ENCODE results near the gene CFAP126. TPM values are rescaled to one million over a fixed set of nuclear protein-coding genes. Genes with fewer than 3 reads are reported as not detected.

CFAP126 gene
- total RNA-seq, 1 experiment from 2014 or later: not detected

DNA sequence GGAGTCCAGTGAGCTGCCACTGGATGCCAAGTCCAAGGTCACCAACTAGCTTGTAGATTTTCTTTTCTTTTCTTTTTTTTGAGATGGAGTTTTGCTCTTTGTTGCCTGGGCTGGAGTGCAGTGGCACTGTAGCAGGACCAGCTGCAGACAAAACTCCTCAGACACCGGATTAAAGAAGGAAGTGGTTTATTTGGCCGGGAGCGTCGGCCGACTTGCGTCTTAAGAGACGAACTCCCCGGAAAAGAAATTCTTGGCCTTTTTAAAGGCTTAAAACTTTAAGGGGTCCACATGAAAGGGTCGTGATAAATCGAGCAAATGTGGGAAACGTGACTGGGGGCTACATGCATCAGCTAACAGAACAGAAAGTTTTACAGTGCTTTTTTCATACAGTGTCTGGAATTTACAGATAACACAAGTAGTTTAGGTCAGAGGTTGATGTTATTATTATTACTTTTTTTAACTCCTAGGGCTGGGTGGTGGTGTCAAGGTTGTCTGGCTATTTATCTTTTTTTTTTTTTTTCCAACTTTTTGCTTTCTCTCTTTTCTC lies 36.4 kb upstream of the CFAP126 start:
- Histone ChIP-seq H3K4me1 (ENCODE audit: insufficient read depth, low read length) (peaks cover 4% of the 10 kb centered on the region; the same call in 1 of the 2 replicates), H2AFZ (ENCODE audit: low read length) (no peak overlapping the region), H3K4ac (ENCODE audit: low read depth, low read length) (no peak overlapping the region), H3K79me1 (ENCODE audit: insufficient read depth, low read depth, low read length, poor library complexity, severe bottlenecking) (no peaks in the 10 kb centered on the region), H3K9me3 (ENCODE audit: control insufficient read depth, low read depth, low read length) (no peaks in the 10 kb centered on the region), H3K27me3 (ENCODE audit: insufficient read depth, low read length) (no peaks in the 10 kb centered on the region), H4K91ac (ENCODE audit: insufficient read length, low read depth, low read length) (no peak overlapping the region), H2BK5ac (ENCODE audit: insufficient read length, low read length) (no peak overlapping the region), H3K14ac (ENCODE audit: insufficient read depth, low read length) (no peak overlapping the region), H2BK20ac (ENCODE audit: low read depth, low read length, poor library complexity, severe bottlenecking) (no peak overlapping the region), H2BK12ac (ENCODE audit: insufficient read length, low read depth, low read length) (no peak overlapping the region), H3K4me2 (ENCODE audit: insufficient read depth, insufficient read length, low read length) (no peak overlapping the region), H3K23ac (ENCODE audit: insufficient read length, low read depth, low read length) (no peak overlapping the region), H3K9ac (ENCODE audit: extremely low read depth, insufficient read length, low read length) (no peak overlapping the region), H3K23me2 (ENCODE audit: insufficient read length, low read depth, low read length, poor library complexity, severe bottlenecking) (peaks cover 5% of the 10 kb centered on the region), H4K8ac (replicated peaks; ENCODE audit: insufficient read length, low read depth, low read length) (no peak overlapping the region), H3K79me2 (ENCODE audit: insufficient read depth, low read length) (no peaks in the 10 kb centered on the region), H2BK120ac (ENCODE audit: low read depth, low read length, poor library complexity, severe bottlenecking) (no peak overlapping the region), H4K5ac (ENCODE audit: insufficient read length, low read depth, low read length) (no peak overlapping the region), H3K56ac (ENCODE audit: insufficient read length, low read depth, low read length) (no peak overlapping the region), H3K18ac (ENCODE audit: insufficient read length, low read depth, low read length) (no peak overlapping the region), H2BK15ac (ENCODE audit: low read depth, low read length) (no peak overlapping the region), H3T11ph (ENCODE audit: low read length) (no peak overlapping the region), H3K27ac (ENCODE audit: insufficient read length, low read depth, low read length) (no peak overlapping the region), H2AK5ac (ENCODE audit: insufficient read length, low read length) (no peak overlapping the region), H4K20me1 (ENCODE audit: control insufficient read depth, insufficient read depth, insufficient read length) (no peaks in the 10 kb centered on the region)
- H3K9me3 Mint-ChIP-seq: peaks cover 3 to 4% of the 10 kb centered on the region in 2 experiments; a peak in 2 of 5 replicates
- DNase-seq: no peak
- TF ChIP-seq, protein P1, sequence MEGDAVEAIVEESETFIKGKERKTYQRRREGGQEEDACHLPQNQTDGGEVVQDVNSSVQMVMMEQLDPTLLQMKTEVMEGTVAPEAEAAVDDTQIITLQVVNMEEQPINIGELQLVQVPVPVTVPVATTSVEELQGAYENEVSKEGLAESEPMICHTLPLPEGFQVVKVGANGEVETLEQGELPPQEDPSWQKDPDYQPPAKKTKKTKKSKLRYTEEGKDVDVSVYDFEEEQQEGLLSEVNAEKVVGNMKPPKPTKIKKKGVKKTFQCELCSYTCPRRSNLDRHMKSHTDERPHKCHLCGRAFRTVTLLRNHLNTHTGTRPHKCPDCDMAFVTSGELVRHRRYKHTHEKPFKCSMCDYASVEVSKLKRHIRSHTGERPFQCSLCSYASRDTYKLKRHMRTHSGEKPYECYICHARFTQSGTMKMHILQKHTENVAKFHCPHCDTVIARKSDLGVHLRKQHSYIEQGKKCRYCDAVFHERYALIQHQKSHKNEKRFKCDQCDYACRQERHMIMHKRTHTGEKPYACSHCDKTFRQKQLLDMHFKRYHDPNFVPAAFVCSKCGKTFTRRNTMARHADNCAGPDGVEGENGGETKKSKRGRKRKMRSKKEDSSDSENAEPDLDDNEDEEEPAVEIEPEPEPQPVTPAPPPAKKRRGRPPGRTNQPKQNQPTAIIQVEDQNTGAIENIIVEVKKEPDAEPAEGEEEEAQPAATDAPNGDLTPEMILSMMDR (conservative IDR thresholded peaks at IDR 0.05): no peak
- no peak overlapping the region for H3K27ac Mint-ChIP-seq
- H3K36me3 Mint-ChIP-seq (ENCODE audit: insufficient read depth in 1 of 3, low read depth in 3 of 3): no peaks in the 10 kb centered on the region; a peak in 1 of 7 replicates
- H3K4me1 Mint-ChIP-seq: peaks cover 18 to 20% of the 10 kb centered on the region in 2 experiments
- H3K27me3 Mint-ChIP-seq (ENCODE audit: low read depth): peaks cover 13% of the 10 kb centered on the region
- WGBS (ENCODE audit: extremely low coverage, insufficient read length, low lambda C conversion rate): no CpG with 5 or more reads among the region's 11 CpGs
- H3K4me3 Mint-ChIP-seq: no peak overlapping the region

All from H9 (cell line).